Esophagus muscularis mucosa (tissue), 4 donors: ENCODE results near the gene TSFM. TPM values are rescaled to one million over a fixed set of nuclear protein-coding genes. Genes with fewer than 3 reads are reported as not detected.

Experiments used
- DNase-seq: peaks from one replicate; pipeline ENCODE4 v3.0.0-alpha.2; 2017; ENCODE audit errors: extremely low spot score
- H3K27ac ChIP-seq, 4 donors: fragments of 200-600 bp; sonication (generic); replicated peaks in 1 of 4; 1 replicate in 3 of 4; 2 replicates in 1 of 4; pipeline ENCODE4 v1.5.1; 2016 to 2019; ENCODE audit warnings: mild to moderate bottlenecking in 1 of 4
- H3K27me3 ChIP-seq, 4 donors: fragments of 200-600 bp; sonication (generic); one replicate each; pipeline versions ENCODE4 v1.5.1 to v1.6.0; 2016 to 2019
- H3K36me3 ChIP-seq, 4 donors: fragments of 200-600 bp; sonication (generic); one replicate each; pipeline ENCODE4 v1.5.1; 2016 to 2019
- H3K4me1 ChIP-seq, 4 donors: fragments of 200-600 bp; sonication (generic); one replicate each; pipeline ENCODE4 v1.5.1; 2016 to 2019
- H3K4me3 ChIP-seq, 4 donors: fragments of 200-600 bp; sonication (generic); 1 replicate in 2 of 4; 2 replicates in 2 of 4; pipeline ENCODE4 v1.5.1; 2016 to 2019; ENCODE audit warnings: mild to moderate bottlenecking in 4 of 4, moderate library complexity in 1 of 4
- H3K9me3 ChIP-seq, 4 donors: fragments of 200-600 bp; sonication (generic); 1 replicate in 3 of 4; 2 replicates in 1 of 4; pipeline ENCODE4 v1.5.1; 2016 to 2019
- EP300 ChIP-seq: sonication (generic); formaldehyde crosslinking; IDR thresholded peaks from one replicate; pipeline ENCODE4 v1.6.1; 2017; ENCODE audit warnings: antibody characterized with exemption
- POLR2A ChIP-seq: fragments of 450-650 bp; IDR thresholded peaks from one replicate; pipeline ENCODE4 v1.6.1; 2017; ENCODE audit warnings: antibody characterized with exemption, moderate library complexity, mild to moderate bottlenecking, low read depth
- POLR2AphosphoS5 ChIP-seq, 2 donors: sonication (generic); formaldehyde crosslinking; IDR thresholded peaks; one replicate each; pipeline ENCODE4 v1.6.1; 2017; ENCODE audit warnings: antibody characterized with exemption in 2 of 2
- WGBS: methylation state at CpG from one replicate; pipeline ENCODE4 v1.1.5; 2018; 5-methylcytosine and 5-hydroxymethylcytosine counted together
- intact Hi-C: fragments of 100-400 bp; cut with DNase I; formaldehyde crosslinking; loops from one replicate; pipeline ENCODE4 v1.15.1; 2023
- total RNA-seq, 4 donors: library from RNA; depleted of rRNA; stranded (reverse); fragments of >200 nt; gene quantifications; one replicate each; pipeline versions ENCODE4 v1.1.0 to v1.2.1, GENCODE V29; 2016
- TF ChIP-seq, protein P1 (sequence below), 3 experiments: fragments of 200-600 bp in 2 of 3; fragments of 450-650 bp in 1 of 3; sonication (generic) in 2 of 3; IDR thresholded peaks; one replicate each; pipeline ENCODE4 v1.5.1; 2017 to 2019; ENCODE audit warnings: antibody characterized with exemption in 3 of 3, mild to moderate bottlenecking in 2 of 3, moderate library complexity in 1 of 3

TSFM gene
- total RNA-seq, 4 donors from 2014 or later: 17.6 to 38.4 (median 29.2) TPM

DNA sequence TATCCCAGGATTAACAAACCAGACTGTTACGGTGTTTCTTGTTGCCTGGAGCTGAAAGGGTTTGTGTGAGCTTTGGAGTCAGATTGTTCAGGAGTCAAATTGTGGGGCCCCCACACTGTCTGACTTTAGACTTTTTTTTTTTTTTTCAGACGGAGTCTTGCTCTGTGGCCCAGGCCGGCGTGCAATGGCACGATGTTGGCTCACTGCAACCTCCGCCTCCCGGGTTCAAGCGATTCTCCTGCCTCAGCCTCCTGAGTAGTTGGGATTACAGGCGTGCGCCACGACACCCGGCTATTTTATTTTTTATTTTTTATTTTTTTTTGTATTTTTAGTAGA is 847 bp downstream of the TSFM start:
- H3K4me3 ChIP-seq: peak overlapping the region; percentile 66 to 99 (median 92)
- H3K36me3 ChIP-seq: peaks cover 22 to 59% (median 46%) of the 10 kb centered on the region in 4 donors
- DNase-seq: no peak
- TF ChIP-seq POLR2AphosphoS5 (IDR thresholded peaks at IDR 0.05) (no peak), POLR2A (no peak), EP300 (no peak)
- TF ChIP-seq, protein P1, sequence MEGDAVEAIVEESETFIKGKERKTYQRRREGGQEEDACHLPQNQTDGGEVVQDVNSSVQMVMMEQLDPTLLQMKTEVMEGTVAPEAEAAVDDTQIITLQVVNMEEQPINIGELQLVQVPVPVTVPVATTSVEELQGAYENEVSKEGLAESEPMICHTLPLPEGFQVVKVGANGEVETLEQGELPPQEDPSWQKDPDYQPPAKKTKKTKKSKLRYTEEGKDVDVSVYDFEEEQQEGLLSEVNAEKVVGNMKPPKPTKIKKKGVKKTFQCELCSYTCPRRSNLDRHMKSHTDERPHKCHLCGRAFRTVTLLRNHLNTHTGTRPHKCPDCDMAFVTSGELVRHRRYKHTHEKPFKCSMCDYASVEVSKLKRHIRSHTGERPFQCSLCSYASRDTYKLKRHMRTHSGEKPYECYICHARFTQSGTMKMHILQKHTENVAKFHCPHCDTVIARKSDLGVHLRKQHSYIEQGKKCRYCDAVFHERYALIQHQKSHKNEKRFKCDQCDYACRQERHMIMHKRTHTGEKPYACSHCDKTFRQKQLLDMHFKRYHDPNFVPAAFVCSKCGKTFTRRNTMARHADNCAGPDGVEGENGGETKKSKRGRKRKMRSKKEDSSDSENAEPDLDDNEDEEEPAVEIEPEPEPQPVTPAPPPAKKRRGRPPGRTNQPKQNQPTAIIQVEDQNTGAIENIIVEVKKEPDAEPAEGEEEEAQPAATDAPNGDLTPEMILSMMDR (IDR thresholded peaks at IDR 0.05): no peak
- H3K4me1 ChIP-seq: peaks cover 14 to 29% (median 20%) of the 10 kb centered on the region in 4 donors
- intact Hi-C loops: loop anchor here (5.0 kb wide), 1 partner anchor 49 kb away; no protein-coding TSS in a partner anchor
- 86% methylated on average over 12 of the region's 12 CpGs for WGBS
- peak overlapping the region in 2 of 4 donors; percentile 74 to 77 for H3K27ac ChIP-seq
- no peaks in the 10 kb centered on the region for H3K27me3 ChIP-seq
- H3K9me3 ChIP-seq: no peaks in the 10 kb centered on the region

DNA sequence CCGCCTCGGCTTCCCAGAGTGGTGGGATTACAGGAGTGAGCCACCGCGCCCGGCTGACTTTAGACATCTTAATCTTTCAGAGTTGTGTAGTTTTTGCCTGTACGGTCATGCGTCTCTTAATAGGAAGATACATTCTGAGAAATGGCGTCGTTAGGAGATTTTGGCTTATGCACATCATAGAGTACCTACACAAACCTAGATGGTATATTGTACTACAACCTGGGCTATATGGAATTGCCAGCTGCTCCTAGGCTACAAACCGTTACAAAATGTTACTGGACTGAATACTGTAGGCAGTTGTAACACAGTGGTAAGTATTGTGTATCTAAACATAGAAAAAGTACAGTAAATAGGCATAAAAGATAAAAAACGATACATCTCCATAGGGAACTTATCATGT is 1.3 kb downstream of the TSFM start:
- WGBS: 92% methylated on average over 11 of the region's 11 CpGs
- H3K36me3 ChIP-seq: peaks cover 26 to 59% (median 50%) of the 10 kb centered on the region in 4 donors
- TF ChIP-seq, protein P1 (IDR thresholded peaks at IDR 0.05): no peak
- no peak for TF ChIP-seq EP300
- no peak for TF ChIP-seq POLR2AphosphoS5 (IDR thresholded peaks at IDR 0.05)
- TF ChIP-seq POLR2A: no peak
- no peaks in the 10 kb centered on the region for H3K27me3 ChIP-seq
- DNase-seq: no peak
- intact Hi-C loops: loop anchor here (5.0 kb wide), 1 partner anchor 48 kb away; no protein-coding TSS in a partner anchor
- no peak overlapping the region for H3K27ac ChIP-seq
- H3K4me1 ChIP-seq: peaks cover 14 to 29% (median 20%) of the 10 kb centered on the region in 4 donors
- H3K4me3 ChIP-seq: peak overlapping the region; percentile 66 to 99 (median 92)
- H3K9me3 ChIP-seq: no peaks in the 10 kb centered on the region

DNA sequence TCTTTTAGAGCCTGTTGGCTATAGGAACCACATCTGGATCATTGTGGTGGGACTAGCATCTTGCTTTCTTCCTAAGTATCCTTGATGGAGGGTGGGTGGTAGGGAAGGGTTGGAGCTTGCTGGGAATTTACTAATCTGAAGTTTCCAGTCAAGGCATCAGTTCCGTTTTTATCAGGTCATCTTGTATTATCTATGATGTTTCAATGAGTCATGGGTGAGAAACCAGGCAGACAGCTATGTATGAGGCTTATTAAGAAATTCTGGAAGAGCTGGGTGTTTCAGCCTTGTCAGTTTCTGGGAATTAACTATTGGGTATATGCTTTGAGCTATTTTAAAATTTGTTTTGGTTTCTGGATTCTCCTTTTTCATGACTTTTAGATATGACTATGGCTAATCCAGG is 11.3 kb downstream of the TSFM start:
- TF ChIP-seq EP300 (no peak), POLR2A (no peak), POLR2AphosphoS5 (IDR thresholded peaks at IDR 0.05) (no peak)
- TF ChIP-seq, protein P1 (IDR thresholded peaks at IDR 0.05): no peak
- H3K9me3 ChIP-seq: no peaks in the 10 kb centered on the region
- H3K4me1 ChIP-seq: no peaks in the 10 kb centered on the region
- intact Hi-C loops: no loop called here
- no peak for DNase-seq
- H3K27ac ChIP-seq: no peak overlapping the region
- no peak overlapping the region for H3K4me3 ChIP-seq
- H3K36me3 ChIP-seq: peaks cover 28 to 98% (median 90%) of the 10 kb centered on the region in 4 donors
- no peaks in the 10 kb centered on the region for H3K27me3 ChIP-seq
- WGBS: 56% methylated on average over 1 of the region's 1 CpG

DNA sequence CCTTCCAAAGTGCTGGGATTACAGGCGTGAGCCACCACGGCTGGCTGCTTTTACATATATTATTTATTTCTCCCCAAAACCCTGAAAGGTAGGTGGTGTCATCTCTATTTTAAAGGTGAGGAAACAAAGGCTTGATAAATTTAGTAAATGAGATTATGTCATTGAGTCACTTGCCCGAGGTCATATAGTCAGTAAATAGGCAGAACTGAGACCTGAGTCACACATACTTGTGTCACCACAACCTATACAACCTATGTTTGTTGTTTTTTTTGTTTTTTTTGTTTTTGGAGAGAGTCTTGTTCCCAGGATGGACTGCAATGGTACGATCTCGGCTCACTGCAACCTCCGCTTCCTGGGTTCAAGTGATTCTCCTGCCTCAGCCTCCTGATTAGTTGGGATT is 12.8 kb downstream of the TSFM start:
- no peak overlapping the region for H3K4me3 ChIP-seq
- H3K27ac ChIP-seq: no peak overlapping the region
- peaks cover 27 to 98% (median 91%) of the 10 kb centered on the region in 4 donors for H3K36me3 ChIP-seq
- H3K4me1 ChIP-seq: no peaks in the 10 kb centered on the region
- DNase-seq: no peak
- intact Hi-C loops: no loop called here
- H3K9me3 ChIP-seq: no peaks in the 10 kb centered on the region
- 91% methylated on average over 6 of the region's 6 CpGs for WGBS
- TF ChIP-seq EP300 (no peak), POLR2AphosphoS5 (IDR thresholded peaks at IDR 0.05) (no peak), POLR2A (no peak)
- TF ChIP-seq, protein P1 (IDR thresholded peaks at IDR 0.05): no peak
- H3K27me3 ChIP-seq: no peaks in the 10 kb centered on the region

DNA sequence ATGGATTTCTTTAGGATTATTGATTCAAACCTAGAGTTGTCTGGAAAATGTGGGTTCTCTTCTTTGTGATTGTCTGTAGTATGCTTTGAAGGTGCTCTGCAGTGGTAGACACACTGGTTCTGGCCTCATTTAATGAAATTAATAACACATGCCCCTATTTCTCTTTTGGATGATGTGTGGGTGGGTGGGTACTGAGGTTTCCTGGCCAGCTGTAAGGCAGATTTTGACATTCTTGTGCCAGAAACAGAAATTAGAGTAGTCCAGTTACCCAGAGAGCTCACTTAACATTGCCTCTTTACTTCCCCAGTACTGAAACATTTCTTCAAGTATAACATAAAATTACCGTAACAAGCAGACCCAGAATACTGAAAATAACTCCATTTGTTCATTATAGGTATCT is 14.4 kb downstream of the TSFM start:
- H3K9me3 ChIP-seq: no peaks in the 10 kb centered on the region
- 93% methylated on average over 1 of the region's 1 CpG for WGBS
- H3K4me1 ChIP-seq: no peaks in the 10 kb centered on the region
- H3K27me3 ChIP-seq: no peaks in the 10 kb centered on the region
- TF ChIP-seq POLR2A (no peak), EP300 (no peak)
- H3K27ac ChIP-seq: no peak overlapping the region
- no peak for DNase-seq
- H3K4me3 ChIP-seq: no peak overlapping the region
- peaks cover 33 to 100% (median 94%) of the 10 kb centered on the region in 4 donors for H3K36me3 ChIP-seq
- intact Hi-C loops: no loop called here
